Measurements from ENCODE around the gene MASP1.

DNA sequence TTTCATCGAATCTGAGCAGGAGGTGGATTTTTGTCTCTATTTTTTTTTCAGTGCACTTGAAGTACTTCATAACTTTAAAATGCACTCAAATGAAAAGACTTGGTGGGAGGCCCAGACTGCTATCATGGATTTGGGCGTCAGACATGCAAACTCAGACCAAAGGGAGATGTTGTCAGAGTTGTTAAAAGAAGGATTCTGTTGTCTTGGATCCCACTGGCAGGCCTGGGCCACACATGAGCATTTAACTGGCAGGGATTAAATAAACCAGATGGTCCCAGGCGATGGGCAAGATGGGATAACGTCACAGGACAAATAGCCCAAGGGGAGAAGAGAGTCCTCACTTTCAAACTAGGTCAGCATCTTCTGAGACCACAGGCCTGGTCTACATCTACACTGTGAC, 78.8 kb downstream of the MASP1 start:
- TF ChIP-seq POLR2AphosphoS5 (IDR thresholded peaks at IDR 0.05; ENCODE audit: low read depth, low read length) (no peak), REST (IDR thresholded peaks at IDR 0.05; ENCODE audit: insufficient read depth in 1 of 2, low read depth in 2 of 2, low read length in 2 of 2) (no peak), TAF1 (IDR thresholded peaks at IDR 0.05; ENCODE audit: borderline replicate concordance, insufficient read depth, low read length) (no peak), SIN3A (IDR thresholded peaks at IDR 0.05; ENCODE audit: borderline replicate concordance, insufficient read depth, low read length) (no peak), FOXP2 (optimal IDR thresholded peaks at IDR 0.05; ENCODE audit: borderline replicate concordance, extremely low read depth, extremely low read length, insufficient read depth) (no peak)
